Osteoblast (primary cell): Measurements from ENCODE around the gene PLK1. TPM values are rescaled to one million over a fixed set of nuclear protein-coding genes. Genes with fewer than 3 reads are reported as not detected.
"Not testable (repeated sequence)": the region's sequence is repeated elsewhere in the genome, so short reads cannot be mapped to it uniquely, and the experiment has no call there.

Source experiments
- DNase-seq: peaks from one replicate; pipeline ENCODE4 v3.0.0; 2011; ENCODE audit warnings: low spot score, mixed read lengths; ENCODE audit not compliant: insufficient read length; ENCODE audit errors: missing footprints
- H2AFZ ChIP-seq: 2 replicates; pipeline ENCODE4 v1.6.0; 2011; ENCODE audit warnings: mild to moderate bottlenecking, low read length
- H3K27ac ChIP-seq: 2 replicates; pipeline ENCODE4 v1.5.1; 2011; ENCODE audit warnings: mild to moderate bottlenecking, low read depth, low read length, moderate library complexity
- H3K27me3 ChIP-seq: 2 replicates; pipeline ENCODE4 v1.6.0; 2012; ENCODE audit warnings: mild to moderate bottlenecking, control low read depth, inconsistent platforms, low read length, moderate library complexity; ENCODE audit not compliant: insufficient read depth
- H3K36me3 ChIP-seq: 2 replicates; pipeline ENCODE4 v1.5.1; 2011; ENCODE audit warnings: mild to moderate bottlenecking, low read length, control low read depth, moderate library complexity; ENCODE audit not compliant: insufficient read depth
- H3K4me1 ChIP-seq: 2 replicates; pipeline ENCODE4 v1.5.1; 2011; ENCODE audit warnings: mild to moderate bottlenecking, low read length, control low read depth, moderate library complexity; ENCODE audit not compliant: insufficient read depth
- H3K4me2 ChIP-seq: 2 replicates; pipeline ENCODE4 v1.6.0; 2011; ENCODE audit warnings: mild to moderate bottlenecking, low read length; ENCODE audit not compliant: insufficient read depth
- H3K4me3 ChIP-seq: fragments of 200-600 bp; sonication (generic); 3 replicates; pipeline ENCODE4 v1.5.1; 2012; ENCODE audit warnings: mild to moderate bottlenecking, low read length, inconsistent platforms; ENCODE audit not compliant: insufficient read depth
- H3K79me2 ChIP-seq: 2 replicates; pipeline ENCODE4 v1.6.0; 2012; ENCODE audit warnings: mild to moderate bottlenecking, low read length, control low read depth, inconsistent platforms; ENCODE audit not compliant: insufficient read depth
- H3K9me3 ChIP-seq: 2 replicates; pipeline ENCODE4 v1.5.1; 2011; ENCODE audit warnings: low read depth, low read length, control low read depth
- H4K20me1 ChIP-seq: 2 replicates; pipeline ENCODE4 v1.6.0; 2012; ENCODE audit warnings: mild to moderate bottlenecking, low read length, control low read depth; ENCODE audit not compliant: insufficient read depth
- CTCF ChIP-seq: IDR thresholded peaks from 2 replicates; pipeline ENCODE4 v1.5.1; 2011; ENCODE audit warnings: mild to moderate bottlenecking, low read depth, low read length, moderate library complexity; ENCODE audit errors: extremely low read depth
- total RNA-seq: library from RNA; depleted of rRNA; stranded (reverse); fragments of >200 nt; gene quantifications from 2 replicates; pipeline ENCODE4 v1.2.3, GENCODE V29; 2012

PLK1 gene
- total RNA-seq, 1 donor, result 2.2 TPM

- no peaks in the 10 kb centered on the region for H4K20me1 ChIP-seq
- DNase-seq, result no peak
- H3K27me3 ChIP-seq, result no peaks in the 10 kb centered on the region
- no peak overlapping the region for H3K27ac ChIP-seq
- H3K4me3 ChIP-seq, result no peak overlapping the region
- H3K79me2 ChIP-seq, result no peaks in the 10 kb centered on the region
- TF ChIP-seq CTCF, result no peak
- peak overlapping the region; percentile 78 for H2AFZ ChIP-seq
- no peak overlapping the region for H3K4me2 ChIP-seq
- H3K9me3 ChIP-seq, result no peaks in the 10 kb centered on the region
- H3K36me3 ChIP-seq, result no peaks in the 10 kb centered on the region
- peaks cover 4% of the 10 kb centered on the region for H3K4me1 ChIP-seq
Measured at GRCh38 chr16:23729503-23730424, 51.1 kb downstream of the PLK1 start.

- Histone ChIP-seq H3K9me3 (no peaks in the 10 kb centered on the region), H3K4me1 (peaks cover 2% of the 10 kb centered on the region), H3K27ac (no peak overlapping the region), H3K4me2 (peak overlapping the region; percentile 63), H4K20me1 (no peaks in the 10 kb centered on the region), H2AFZ (peak overlapping the region; percentile 62), H3K4me3 (no peak overlapping the region), H3K36me3 (no peaks in the 10 kb centered on the region), H3K27me3 (no peaks in the 10 kb centered on the region), H3K79me2 (no peaks in the 10 kb centered on the region)
- no peak for DNase-seq
- no peak for TF ChIP-seq CTCF
Measured at GRCh38 chr16:23734176-23734893, 55.6 kb downstream of the PLK1 start.

GRCh38 chr16:23737423-23738028, 58.8 kb downstream of the PLK1 start:
- not testable (repeated sequence) for H3K79me2 ChIP-seq

GRCh38 chr16:23739516-23739915, 60.8 kb downstream of the PLK1 start:
- Histone ChIP-seq H3K4me1 (no peaks in the 10 kb centered on the region), H2AFZ (no peak overlapping the region), H3K27me3 (peaks cover 3% of the 10 kb centered on the region), H3K36me3 (no peaks in the 10 kb centered on the region), H3K27ac (no peak overlapping the region), H3K79me2 (no peaks in the 10 kb centered on the region), H3K4me2 (no peak overlapping the region), H3K4me3 (no peak overlapping the region), H3K9me3 (no peaks in the 10 kb centered on the region), H4K20me1 (no peaks in the 10 kb centered on the region)
- no peak for TF ChIP-seq CTCF
- DNase-seq, result no peak

More at GRCh38 chr16:23737423-23738028, 58.8 kb downstream of the PLK1 start:
- H3K4me1 ChIP-seq, H3K9me3 ChIP-seq, H3K36me3 ChIP-seq, H3K27me3 ChIP-seq, H3K4me3 ChIP-seq, H3K27ac ChIP-seq, H2AFZ ChIP-seq, DNase-seq, H4K20me1 ChIP-seq, H3K4me2 ChIP-seq: not testable (repeated sequence)

Other genes starting within 250 kb of the PLK1 start
- 17.0 and 20.9 TPM in 2 replicates for gene COG7, start 225.7 kb upstream of the PLK1 start, total RNA-seq
- gene GGA2, start 168.4 kb upstream of the PLK1 start, total RNA-seq, result 18.1 and 26.2 TPM in 2 replicates
- gene EARS2, start 121.5 kb upstream of the PLK1 start, total RNA-seq, result 26.8 and 32.6 TPM in 2 replicates
- 94.3 and 109 TPM in 2 replicates for gene UBFD1, start 121.2 kb upstream of the PLK1 start, total RNA-seq
- 43.1 and 50.7 TPM in 2 replicates for gene NDUFAB1, start 82.6 kb upstream of the PLK1 start, total RNA-seq
- gene PALB2, start 37.6 kb upstream of the PLK1 start, total RNA-seq, result 14.8 and 15.9 TPM in 2 replicates
- 35.4 and 35.5 TPM in 2 replicates for gene DCTN5, start 37.4 kb upstream of the PLK1 start, total RNA-seq
- gene ERN2, start 34.3 kb downstream of the PLK1 start, total RNA-seq, result 0.29 TPM in 1 of 2 replicates, not detected in the other
- not detected in 2 replicates for gene CHP2, start 76.1 kb downstream of the PLK1 start, total RNA-seq
- gene PRKCB, start 157.1 kb downstream of the PLK1 start, total RNA-seq, result under 0.01 TPM in 2 replicates